Pons (tissue), 1 donor: ENCODE results near the gene INPP5J.
"Not testable (repeated sequence)": the region's sequence is repeated elsewhere in the genome, so short reads cannot be mapped to it uniquely, and the experiment has no call there.

Experiments
- DNase-seq: peaks from one replicate; pipeline ENCODE4 v3.0.0-alpha.2; 2016; ENCODE audit warnings: low spot score

INPP5J gene

GRCh38 chr22:31148488-31148887 is 25.7 kb downstream of the INPP5J start:
- peak; percentile 11 for DNase-seq

- peak; percentile 76 for DNase-seq
Measured at GRCh38 chr22:31148953-31149627, 26.3 kb downstream of the INPP5J start.

DNA sequence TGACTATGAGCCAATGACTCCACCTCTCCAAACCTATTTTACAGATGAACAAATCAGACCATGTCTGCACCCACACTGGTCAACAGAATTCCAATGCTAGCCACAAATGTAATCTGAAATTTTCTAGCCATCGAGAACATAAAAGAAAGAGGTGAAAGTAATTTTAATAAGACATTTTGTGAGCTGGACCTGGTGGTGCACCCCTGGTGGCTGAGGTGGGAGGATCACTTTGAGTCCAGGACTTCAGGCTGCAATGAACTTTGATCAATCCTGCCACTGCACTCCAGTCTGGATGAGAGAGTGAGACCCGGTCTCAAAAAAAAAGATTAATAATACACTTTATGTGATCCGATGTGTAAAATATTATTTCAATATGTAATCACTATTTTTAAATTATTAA is 27.8 kb downstream of the INPP5J start:
- no peak for DNase-seq

GRCh38 chr22:31151872-31152271 is 29.1 kb downstream of the INPP5J start:
- no peak for DNase-seq

- DNase-seq: no peak
Measured at GRCh38 chr22:31153357-31153756, 30.6 kb downstream of the INPP5J start.

DNA sequence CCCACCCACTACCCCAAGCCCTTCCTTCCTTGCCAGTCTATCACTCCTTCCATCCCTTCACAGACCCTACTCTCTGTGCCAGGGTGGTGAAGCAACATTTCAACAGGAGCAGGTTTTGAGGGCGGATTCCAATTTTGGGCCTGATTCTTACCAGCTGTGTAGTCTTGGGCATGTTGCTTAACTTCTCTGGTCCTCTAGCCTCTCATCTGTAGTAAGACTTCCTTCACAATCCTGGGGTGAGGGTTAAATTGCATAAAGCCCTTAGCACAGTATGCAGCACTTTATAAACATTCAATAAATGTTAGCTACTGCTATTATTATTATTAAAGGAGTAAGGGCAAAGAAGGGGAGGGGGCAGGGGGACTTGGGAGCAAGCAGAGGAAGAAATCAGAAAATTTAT is 32.2 kb downstream of the INPP5J start:
- no peak for DNase-seq

- no peak for DNase-seq
Measured at GRCh38 chr22:31155422-31155821, 32.7 kb downstream of the INPP5J start.

DNA sequence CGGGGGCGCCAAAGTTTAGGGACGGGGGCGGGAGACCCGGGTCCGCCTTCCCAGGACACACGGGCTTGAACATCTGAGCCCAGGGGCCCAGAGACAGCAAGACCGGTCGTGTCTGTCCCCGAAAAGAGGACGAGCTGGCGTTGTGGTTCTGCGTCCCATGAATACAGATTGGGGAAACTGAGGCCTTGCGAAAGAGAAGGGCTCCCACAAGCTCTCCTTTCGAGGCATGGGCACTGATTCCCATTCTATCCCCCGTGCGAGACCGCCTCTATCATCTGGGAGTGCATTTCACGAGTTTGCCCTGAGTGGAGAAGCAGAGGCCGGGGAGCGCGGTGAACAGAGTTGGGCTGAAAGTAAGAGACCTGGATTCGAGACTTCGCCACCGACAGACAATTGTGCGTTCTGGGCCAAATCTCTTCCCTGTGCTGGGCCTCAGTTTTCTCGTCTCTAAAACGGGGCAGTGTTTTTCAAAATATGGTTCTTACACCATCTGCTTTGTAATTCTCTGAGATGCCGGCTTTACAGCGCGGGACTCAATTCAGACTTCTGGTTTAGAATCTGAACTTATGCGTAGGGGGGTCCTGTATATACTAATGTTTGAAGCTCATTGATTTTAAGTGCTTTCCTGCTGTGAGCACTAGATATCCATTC is 37.7 kb downstream of the INPP5J start:
- DNase-seq: no peak

DNA sequence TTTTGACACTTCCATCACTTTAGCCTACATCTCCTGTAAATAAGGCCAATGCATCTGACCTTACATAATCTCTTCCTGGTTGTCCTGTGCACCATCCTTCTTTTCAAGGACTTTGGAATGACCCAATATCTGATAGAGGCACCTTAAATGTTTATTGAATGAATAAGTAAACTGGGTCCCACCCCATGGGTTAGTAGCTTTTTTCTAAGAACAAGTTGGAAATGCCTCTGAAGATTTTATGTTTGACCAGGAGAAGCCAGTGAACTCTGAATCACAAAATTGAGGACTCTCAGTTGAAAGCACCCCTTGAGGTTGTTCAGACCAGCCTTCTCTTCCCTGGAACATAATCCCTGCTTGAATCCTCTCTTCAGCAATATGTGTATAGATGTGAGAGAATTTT is 38.6 kb downstream of the INPP5J start:
- DNase-seq: no peak

DNA sequence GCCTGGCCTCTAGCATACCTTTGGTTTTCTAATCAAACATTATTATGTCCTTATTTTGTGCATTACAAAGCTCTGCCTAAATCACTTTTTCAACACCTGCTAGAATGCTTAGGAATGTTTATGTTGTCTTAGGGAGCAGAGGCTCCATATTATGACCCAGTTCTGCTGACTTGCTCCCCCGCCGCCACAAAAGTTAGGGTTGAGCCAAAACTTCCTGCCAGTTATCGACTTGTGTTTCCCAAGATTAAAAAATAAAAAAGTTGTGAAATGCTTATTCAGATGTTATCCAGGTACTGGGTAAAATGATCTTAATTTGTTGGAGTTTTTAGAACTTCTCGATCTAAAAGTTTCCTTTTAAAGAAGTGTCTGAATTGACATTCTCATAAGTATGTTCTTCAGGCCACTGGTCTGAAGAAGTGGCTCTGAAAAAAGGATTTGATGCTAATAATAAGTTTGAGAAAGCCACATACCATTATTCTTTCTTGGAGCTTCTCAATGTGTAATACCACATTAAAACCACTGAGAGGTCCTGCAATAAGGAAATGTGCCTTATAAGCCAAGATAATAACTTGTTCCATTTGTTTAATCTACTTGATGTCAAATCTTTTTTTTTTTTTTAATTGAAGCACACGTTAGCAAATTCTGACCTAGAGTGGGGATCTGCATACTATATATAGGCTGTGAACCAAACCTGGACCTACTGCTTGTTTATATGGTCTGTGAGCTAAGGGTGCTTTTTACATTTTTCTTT is 39.4 kb downstream of the INPP5J start:
- DNase-seq: no peak

DNA sequence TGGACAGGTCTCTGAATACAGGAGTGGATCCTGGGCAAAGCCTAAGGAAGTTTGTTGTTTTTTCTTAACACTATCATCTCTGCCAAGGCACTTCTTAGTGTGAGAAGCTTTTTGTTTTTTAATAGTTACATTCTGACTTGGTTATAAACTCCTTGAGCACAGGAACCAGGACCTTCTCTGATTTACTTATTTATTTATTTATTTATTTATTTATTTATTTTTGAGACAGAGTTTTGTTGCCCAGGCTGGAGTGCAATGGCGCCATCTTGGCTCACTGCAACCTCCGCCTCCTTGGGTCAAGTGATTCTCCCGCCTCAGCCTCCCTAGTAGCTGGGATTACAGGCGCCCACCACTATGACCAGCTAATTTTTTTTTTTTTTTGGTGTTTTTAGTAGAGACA is 48.2 kb downstream of the INPP5J start:
- DNase-seq: no peak

DNA sequence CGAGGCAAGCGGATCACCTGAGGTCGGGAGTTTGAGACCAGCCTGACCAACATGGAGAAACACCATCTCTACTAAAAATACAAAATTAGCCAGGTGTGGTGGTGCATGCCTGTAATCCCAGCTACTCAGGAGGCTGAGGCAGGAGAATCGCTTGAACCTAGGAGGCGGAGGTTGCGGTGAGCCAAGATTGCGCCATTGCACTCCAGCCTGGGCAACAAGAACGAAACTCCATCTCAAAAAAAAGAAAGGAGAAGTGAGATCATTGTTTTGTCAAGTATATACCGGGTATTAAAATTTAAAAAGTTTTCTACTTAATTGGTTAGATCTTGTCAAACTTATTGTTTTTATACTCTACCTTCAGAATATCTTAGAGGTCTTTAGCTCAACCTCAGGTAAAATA is 49.0 kb downstream of the INPP5J start:
- DNase-seq: not testable (repeated sequence)

DNA sequence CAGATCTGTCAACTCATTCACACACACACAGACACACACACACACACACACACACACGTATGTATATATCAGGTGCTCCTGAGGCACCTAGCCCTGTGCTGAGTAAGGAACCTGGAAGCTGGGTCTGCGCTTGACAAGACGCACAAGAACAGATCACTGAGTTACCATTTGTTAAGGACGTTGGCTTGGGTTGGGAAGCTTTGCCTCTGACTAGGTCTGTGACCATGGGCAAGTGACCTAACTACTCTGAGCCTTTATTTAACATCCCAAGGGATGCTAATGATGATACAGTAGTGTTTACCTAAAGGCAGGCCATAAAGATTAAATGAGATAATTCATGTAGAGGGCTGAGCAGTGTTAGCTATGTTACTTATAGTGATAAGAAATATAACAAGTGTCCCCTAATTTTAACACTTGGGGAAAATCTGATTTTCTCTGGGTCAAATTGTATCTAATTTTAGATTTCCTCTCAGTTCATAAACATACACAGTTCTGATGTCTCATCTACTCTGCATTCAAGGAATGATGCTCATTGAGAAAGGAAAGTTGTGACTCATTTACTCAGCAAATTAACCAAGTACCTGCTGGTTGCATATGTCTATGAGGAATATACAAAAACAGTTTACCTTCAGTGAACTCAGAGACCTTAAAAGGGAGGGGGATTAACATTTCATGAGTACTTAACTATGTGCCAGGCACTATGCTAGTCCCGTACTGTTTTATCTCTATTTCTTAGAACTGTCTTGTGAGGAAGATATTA is 50.8 kb downstream of the INPP5J start:
- DNase-seq: no peak

DNA sequence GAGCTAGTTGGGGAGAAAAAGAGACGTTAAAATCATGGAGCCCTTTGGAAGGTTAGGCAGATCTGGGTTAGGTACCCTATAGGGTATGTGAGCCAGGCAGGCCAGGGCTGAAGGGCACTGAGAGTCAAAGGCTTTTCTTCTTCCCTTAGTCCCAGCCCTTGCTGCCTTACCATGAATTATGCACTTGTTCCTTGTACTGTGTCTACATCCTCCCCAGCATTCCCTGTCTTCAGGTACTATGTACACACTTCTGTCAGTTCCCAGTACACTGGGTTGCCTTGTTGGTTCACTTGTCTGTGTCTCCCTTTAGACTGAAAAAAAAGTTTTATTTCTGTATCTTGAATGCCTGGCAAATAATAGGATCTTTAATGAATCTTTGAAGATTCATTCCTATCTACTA is 54.2 kb downstream of the INPP5J start:
- no peak for DNase-seq

GRCh38 chr22:31177420-31178162 is 54.8 kb downstream of the INPP5J start:
- no peak for DNase-seq

- DNase-seq: no peak
Measured at GRCh38 chr22:31178859-31179258, 56.1 kb downstream of the INPP5J start.

GRCh38 chr22:31179345-31179744 is 56.6 kb downstream of the INPP5J start:
- no peak for DNase-seq

DNA sequence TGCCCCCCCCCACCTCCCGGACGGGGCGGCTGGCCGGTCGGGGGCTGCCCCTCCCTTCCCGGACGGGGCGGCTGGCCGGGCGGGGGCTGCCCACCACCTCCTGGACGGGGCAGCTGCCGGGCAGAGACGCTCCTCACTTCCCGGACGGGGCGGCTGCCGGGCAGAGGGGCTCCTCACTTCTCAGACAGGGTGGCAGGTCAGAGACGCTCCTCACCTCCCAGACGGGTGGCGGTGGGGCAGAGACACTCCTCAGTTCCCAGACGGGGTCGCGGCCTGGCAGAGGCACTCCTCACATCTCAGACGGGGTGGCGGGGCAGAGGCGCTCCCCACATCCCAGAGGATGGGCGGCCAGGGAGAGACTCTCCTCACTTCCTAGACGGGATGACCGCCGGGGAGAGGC is 61.2 kb downstream of the INPP5J start:
- no peak for DNase-seq
